NCI-H2029 (cell line): ENCODE measurements around the gene SP110.
A peak's percentile ranks its signal among the peaks of the same experiment; 100 is the strongest.

Experiments
- DNase-seq: peaks from one replicate; lab custom pipeline; 2025; lab: John Stamatoyannopoulos, UW

SP110 gene

DNA sequence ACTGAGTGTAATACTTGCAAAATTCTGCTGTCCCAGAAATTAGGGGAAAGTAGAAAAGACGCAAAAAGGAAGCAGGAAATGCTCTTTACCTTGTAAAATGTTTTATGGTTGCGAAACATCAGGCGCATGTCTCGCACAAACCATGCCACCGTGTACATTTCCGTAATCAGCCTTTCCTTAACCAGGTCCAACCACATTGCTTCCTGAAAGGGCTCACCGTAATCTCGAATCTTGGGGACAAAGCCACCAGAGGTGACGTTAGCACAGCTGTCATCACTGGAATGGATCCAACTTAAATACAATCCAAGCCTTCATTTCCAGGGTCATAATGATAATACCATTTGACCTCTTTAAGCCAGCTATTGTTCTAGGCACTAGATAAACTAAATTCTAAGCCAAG lies 49.3 kb downstream of the SP110 start:
- DNase-seq: peak; percentile 91

- no peak for DNase-seq
These were observed 53.1 kb downstream of the SP110 start for GRCh38 chr2:230166557-230167170.

DNA sequence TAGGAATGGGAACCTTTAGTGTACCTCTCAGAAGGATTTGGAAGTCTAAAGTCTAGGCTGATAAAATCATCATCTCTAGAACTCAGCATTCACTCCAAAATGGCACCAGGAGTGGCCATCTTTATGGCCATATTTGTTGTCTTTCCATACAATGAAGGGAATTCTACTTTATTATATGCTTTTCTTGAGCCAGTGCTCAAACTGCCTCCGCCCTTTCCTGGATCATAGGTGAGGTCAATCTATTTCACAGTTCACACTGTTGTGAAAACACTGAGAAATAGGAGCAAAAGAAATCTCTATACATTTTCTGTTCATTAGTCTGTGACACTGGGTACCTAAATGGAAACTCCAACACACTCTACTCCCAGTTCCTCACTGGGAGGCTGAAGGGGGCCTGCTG lies 55.6 kb downstream of the SP110 start:
- no peak for DNase-seq

GRCh38 chr2:230162981-230163380 lies 56.8 kb downstream of the SP110 start:
- no peak for DNase-seq

DNA sequence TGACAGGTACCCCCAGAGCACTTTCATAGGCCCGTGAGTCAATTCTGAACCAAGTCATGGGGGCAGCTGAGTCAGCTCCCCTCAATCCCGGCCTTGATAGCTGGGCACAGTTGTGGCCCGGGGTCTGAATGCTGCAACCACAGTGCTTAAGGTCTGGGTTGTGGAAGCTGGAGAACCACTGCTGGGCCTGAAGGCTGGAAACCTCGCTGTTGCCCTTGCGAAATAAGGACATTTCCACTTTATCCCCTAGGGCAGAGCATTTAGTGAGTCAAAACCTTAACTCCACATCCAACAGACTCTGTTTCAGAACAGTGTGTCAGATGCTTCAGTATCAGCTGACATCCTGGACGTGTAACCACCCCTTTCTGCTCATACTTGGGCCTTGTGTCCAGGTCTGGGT lies 58.6 kb downstream of the SP110 start:
- DNase-seq: no peak

GRCh38 chr2:230160112-230160660 lies 59.6 kb downstream of the SP110 start:
- peak; percentile 23 for DNase-seq

DNA sequence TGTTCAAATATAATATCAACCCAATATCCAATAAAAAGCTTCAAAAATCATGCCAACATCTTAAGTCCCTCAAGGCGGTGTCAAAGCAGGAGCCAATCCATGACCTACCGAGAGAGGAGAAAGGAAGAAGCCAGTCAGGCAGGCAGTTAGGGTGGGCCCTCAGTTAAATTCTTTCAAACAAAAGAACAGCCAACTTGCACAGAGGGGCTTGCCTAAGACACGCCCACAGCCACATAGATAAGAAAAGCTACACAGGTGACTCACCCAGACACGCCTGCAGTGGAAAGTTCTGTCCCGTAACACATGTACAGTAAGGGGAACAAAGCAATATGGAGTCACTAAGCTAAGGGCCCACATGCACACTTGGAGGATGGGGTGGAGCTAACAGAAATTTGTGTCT lies 61.3 kb downstream of the SP110 start:
- DNase-seq: no peak

GRCh38 chr2:230156782-230157699 lies 62.7 kb downstream of the SP110 start:
- DNase-seq: no peak

DNA sequence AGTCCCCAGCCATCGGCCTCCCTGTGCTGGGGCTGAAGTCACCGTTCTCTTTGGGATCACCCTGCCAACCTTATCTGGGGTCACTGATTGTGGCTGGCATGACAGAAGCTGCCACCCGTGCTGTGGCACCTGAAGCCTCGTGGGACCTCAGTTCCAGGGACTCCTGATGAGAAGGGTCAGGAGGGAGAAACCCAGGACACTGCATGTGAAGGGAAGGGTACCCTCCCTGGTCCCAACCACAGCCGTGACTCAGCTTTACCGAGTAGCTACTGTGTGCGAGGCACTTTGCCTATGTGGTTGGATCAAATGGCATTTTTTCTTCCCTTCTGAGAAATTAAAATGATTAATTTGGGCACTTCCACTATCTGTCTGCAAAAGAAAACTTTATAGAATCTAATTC lies 64.4 kb downstream of the SP110 start:
- DNase-seq: no peak

- DNase-seq: no peak
These were observed 66.3 kb downstream of the SP110 start for GRCh38 chr2:230153390-230153976.

GRCh38 chr2:230152334-230152733 lies 67.5 kb downstream of the SP110 start:
- DNase-seq: no peak

- DNase-seq: no peak
These were observed 75.4 kb downstream of the SP110 start for GRCh38 chr2:230144355-230144754.

- no peak for DNase-seq
These were observed 79.1 kb downstream of the SP110 start for GRCh38 chr2:230140667-230141066.

DNA sequence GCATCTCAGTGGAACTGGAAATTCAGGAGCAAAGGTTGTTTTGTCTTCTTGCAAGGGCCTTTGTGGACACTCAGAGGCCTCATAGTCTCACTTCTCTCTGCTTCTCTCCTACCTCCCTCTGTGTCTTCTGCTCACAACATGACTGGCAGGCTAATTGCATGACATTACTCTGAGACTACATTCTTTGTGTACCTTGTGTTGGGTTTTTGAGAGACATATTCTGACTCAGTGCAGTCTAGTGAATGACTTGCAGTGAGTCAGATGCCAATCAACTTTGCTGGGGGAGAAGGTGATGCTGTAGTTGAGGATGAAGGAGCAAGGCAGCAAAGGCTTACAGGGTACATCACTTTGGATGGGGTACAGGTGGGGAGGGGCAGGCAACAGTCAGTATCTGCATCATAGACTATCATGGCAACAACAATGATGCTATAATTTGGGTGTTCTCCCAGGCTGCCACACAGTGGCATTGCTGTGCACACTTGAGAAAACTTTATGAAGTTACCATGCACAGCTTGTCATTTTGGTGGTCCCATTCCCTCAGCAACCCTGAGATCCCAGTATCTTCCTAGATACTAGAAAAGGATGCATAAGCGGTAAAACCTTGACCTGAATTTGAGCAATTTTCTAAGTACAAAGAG lies 81.8 kb downstream of the SP110 start:
- no peak for DNase-seq

- DNase-seq: no peak
These were observed 84.7 kb downstream of the SP110 start for GRCh38 chr2:230135130-230135525.

GRCh38 chr2:230134496-230135129 lies 85.2 kb downstream of the SP110 start:
- DNase-seq: peak; percentile 26

GRCh38 chr2:230131366-230131765 lies 88.4 kb downstream of the SP110 start:
- no peak for DNase-seq

DNA sequence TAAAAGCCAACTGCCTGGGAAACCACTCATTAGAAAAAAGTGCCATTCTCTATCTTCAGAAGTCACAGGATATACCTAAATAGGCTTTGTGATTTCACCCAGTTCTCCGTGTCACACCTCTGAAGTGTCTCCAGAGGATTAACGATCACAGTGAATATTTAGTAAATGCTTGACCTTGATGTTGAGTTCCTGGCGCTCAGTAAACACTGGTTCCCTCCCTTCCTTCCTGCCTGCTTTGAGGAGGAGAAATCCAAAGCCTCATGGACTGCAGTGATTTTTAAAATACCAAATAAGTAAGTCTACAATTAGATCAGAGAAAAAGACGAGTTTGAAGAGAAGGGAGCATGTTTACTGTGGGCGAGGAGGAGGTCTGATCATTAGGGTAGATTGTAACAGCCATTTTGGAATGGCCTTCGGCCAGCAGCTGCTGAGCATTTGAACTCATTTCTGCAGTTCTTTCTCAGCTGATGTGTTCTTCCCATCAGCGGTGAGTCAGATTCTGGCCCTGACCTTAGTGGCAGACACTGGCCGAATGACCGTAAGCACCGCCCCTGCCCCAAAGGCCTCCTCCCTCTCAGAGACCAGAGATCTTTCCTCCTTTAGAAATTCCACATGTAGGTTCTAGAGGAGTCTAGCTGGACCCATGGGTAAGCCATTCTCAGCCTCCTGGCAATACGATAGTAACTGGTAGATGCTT lies 89.0 kb downstream of the SP110 start:
- DNase-seq: peak; percentile 9

DNA sequence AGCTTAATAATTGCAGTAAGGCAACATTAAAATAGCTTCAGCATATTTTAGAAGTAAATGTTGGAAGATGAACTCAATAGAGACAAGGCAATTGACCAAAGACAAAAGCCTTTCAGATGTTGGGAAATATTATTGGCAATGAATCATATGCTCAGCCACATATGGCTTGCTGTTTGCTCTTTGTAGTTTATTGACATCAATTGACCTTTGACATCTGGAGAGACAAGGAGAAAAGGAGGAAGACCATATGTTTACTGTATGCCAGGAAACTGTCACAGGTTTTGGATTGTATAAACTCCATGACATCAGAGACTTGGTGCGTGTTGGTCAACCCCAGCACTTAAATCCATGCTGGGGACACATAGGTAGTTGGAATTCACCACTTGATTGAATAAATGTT lies 90.4 kb downstream of the SP110 start:
- peak; percentile 0 for DNase-seq

GRCh38 chr2:230128623-230129342 lies 91.0 kb downstream of the SP110 start:
- DNase-seq: no peak

GRCh38 chr2:230127195-230127594 lies 92.6 kb downstream of the SP110 start:
- no peak for DNase-seq
